ENCODE measurements around the gene DMAC2L. TPM values are rescaled to one million over a fixed set of nuclear protein-coding genes. Genes with fewer than 3 reads are reported as not detected.

The DMAC2L gene
- total and polyA plus RNA-seq, 5 experiments from 2014 or later: 15.7 to 22.2 (median 19.4) TPM

DNA sequence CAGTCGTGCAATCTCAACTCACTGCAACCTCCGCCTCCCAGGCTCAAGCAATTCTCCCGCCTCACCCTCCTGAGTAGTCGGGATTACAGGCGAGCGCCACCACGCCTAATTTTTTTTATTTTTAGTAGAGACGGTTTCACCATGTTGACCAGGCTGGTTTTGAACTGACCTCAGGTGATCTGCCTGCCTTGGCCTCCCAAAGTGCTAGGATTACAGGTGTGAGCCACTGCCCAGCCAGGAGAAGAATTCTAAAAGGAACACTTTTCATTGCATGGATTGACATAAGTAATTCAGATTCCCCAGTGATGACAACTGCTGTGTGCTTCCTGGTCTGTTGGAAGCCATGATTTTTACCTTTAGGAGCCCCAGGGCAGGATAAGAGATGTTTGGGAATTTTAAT is 22.1 kb downstream of the DMAC2L start:
- DNase-seq: no peak
- no peaks in the 10 kb centered on the region for H3K9me3 Mint-ChIP-seq
- POLR2A ChIA-PET: interaction anchor here (0.7 kb wide), 1 partner anchor 1516 kb away, joined by 3 read pairs; no protein-coding TSS in a partner anchor
- no peaks in the 10 kb centered on the region for H3K27me3 Mint-ChIP-seq
- no peak overlapping the region for H3K27ac Mint-ChIP-seq
- peaks cover 0 to 37% (median 3%) of the 10 kb centered on the region in 3 donors for H3K36me3 Mint-ChIP-seq
- H3K4me1 Mint-ChIP-seq: peaks cover 7 to 15% (median 15%) of the 10 kb centered on the region in 4 donors
- ATAC-seq: no peak
- H3K4me3 Mint-ChIP-seq: no peak overlapping the region

DNA sequence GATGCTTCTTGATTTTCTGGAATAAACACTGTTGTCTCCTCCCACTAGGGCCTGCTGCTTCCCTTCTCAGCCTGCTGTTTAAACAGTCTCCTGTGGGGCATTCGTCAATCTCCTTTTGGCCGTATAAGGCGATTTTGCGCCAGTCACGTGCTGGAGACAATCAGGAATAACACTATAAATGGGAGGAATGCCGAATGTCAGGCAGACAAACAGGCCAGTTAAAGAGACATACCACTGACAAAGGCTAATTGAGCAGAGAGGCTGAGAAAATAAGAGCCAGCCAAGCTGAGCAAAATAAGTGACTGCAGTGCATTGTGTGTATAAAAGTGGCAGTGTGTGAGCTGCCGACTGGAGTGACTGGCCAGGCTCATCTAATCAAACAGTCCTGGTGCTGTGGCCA is 23.3 kb downstream of the DMAC2L start:
- peak overlapping the region in 4 of 10 donors; percentile 9 to 72 (median 36) for H3K4me3 Mint-ChIP-seq
- DNase-seq: no peak
- peaks cover 0 to 29% (median 2%) of the 10 kb centered on the region in 3 donors for H3K36me3 Mint-ChIP-seq
- no peaks in the 10 kb centered on the region for H3K9me3 Mint-ChIP-seq
- no peaks in the 10 kb centered on the region for H3K27me3 Mint-ChIP-seq
- ATAC-seq: no peak
- POLR2A ChIA-PET: no interaction called here
- H3K27ac Mint-ChIP-seq: peak overlapping the region in 8 of 10 donors; percentile 71 to 90 (median 80)
- peaks cover 7 to 15% (median 15%) of the 10 kb centered on the region in 4 donors for H3K4me1 Mint-ChIP-seq

DNA sequence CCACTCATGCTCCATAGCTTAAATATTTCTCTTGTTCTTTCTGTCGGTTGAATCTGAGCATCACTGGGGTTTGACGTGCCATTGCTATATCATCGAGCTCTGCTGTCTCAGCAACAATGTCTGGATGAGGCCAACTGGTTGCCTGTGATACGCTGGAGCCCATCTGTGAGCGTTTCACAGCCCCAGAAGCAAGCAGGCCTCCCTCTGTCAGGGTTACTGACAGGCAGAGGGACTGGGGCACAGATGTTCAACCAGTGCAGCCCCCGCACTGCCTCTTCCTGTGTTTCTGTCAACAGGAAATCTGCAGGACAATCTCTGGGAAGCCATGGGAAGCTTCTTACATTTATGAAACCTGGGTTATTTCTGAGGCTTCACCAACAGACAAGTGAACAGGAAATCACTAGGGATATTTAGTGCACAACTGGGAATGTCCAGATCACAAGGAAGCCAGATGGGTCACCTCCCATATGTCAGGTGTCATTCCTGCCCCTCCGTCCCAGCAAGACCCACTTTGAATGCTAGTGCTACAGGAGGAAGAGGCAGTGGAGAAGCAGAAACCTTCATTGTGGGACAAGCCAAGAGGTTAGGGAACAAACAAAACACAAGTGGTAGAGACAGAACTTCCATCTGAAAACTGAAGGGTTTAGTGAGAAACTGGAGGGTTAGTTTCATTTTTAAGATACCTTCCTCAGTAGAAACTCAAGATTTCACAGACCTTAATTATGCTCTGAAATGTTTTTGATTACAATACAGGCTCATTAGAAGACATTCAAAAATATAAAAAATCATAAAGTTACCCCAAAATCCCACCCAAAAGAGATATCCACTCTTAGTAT is 24.1 kb downstream of the DMAC2L start:
- Mint-ChIP-seq H3K4me1 (peaks cover 7 to 15% (median 15%) of the 10 kb centered on the region in 4 donors), H3K36me3 (peaks cover 0 to 22% (median 2%) of the 10 kb centered on the region in 3 donors), H3K9me3 (no peaks in the 10 kb centered on the region), H3K27ac (peak overlapping the region; percentile 71 to 96 (median 86)), H3K27me3 (no peaks in the 10 kb centered on the region), H3K4me3 (peak overlapping the region; percentile 12 to 72 (median 60))
- peak; percentile 42 to 62 for ATAC-seq
- POLR2A ChIA-PET: no interaction called here
- no peak for DNase-seq

DNA sequence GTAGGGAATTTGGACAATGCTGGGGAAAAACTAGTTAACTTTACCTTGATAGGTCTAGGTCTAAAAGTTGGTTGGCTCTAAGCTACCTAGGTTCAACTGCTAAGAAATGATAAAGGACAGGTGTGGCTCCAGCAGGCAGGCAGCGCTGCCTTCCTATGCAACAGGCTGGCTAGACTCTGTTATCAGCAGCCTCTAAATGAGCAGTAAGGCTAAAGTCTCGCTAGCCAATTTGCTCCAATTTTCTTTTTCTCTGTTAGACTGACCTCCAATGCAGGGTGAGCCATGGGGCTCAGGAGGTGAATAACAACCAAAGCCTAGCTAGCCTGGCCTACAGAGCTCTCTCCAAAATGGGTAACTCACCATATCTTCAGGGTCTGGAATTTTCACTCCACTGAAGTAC is 26.5 kb downstream of the DMAC2L start:
- Mint-ChIP-seq H3K4me1 (peaks cover 7 to 27% (median 24%) of the 10 kb centered on the region in 4 donors), H3K27me3 (no peaks in the 10 kb centered on the region), H3K27ac (peak overlapping the region in 2 of 10 donors; percentile 21 to 63), H3K4me3 (no peak overlapping the region), H3K9me3 (no peaks in the 10 kb centered on the region), H3K36me3 (peaks cover 0 to 11% (median 2%) of the 10 kb centered on the region in 3 donors)
- ATAC-seq (no peak), DNase-seq (no peak)
- POLR2A ChIA-PET: no interaction called here

DNA sequence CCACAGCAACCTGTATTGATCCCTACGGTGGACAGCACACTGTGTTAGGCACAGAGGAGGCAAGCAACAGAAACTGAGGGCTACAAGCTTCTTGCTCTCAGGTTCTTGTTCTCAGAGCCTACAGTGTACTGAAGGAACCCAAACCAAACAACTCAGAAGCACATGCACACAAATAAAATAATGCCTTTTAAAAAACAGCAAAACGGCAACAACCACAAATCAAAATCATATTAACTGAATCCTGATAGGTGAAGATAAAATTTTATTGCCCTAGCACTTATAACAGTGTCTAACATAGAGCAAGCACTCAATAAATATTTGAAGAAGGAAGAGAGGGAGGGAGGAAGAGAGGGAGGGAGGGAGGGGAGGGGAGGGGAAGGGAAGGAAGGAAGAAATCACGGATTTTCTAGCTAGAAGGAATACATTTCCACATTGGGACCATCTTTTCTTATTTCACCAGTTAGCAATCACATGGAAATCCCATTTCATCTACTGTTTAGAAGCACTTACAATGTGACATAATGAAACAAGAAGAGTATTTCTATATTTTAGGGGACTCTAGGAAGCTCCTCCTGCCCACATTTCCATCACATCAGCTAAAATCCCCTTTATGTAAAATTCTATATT is 27.2 kb downstream of the DMAC2L start:
- ATAC-seq (no peak), DNase-seq (no peak)
- Mint-ChIP-seq H3K4me1 (peaks cover 7 to 34% (median 24%) of the 10 kb centered on the region in 4 donors), H3K4me3 (no peak overlapping the region), H3K9me3 (no peaks in the 10 kb centered on the region), H3K27me3 (no peaks in the 10 kb centered on the region), H3K27ac (peak overlapping the region in 3 of 10 donors; percentile 49 to 63 (median 57)), H3K36me3 (peaks cover 0 to 8% (median 2%) of the 10 kb centered on the region in 3 donors)
- POLR2A ChIA-PET: no interaction called here

DNA sequence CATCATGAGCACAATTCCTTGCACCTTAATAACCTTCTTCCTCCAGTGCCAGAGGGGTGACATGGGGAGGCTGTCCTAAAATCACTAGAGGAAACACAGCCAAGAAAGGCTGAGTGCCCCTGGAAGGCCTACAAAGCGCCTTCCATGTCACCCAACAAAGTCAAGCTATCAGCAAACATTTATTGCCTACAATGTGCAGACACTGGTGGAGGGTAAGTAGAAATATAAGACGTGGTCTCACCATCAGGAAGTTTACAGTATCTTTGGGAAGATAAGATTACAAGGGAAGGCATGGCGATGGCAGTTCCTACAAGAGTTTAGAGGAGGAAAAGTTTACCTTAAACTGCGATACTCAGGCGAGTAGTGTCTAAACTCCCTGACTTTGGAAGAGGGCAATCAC is 27.9 kb downstream of the DMAC2L start:
- POLR2A ChIA-PET: no interaction called here
- H3K27ac Mint-ChIP-seq: peak overlapping the region in 2 of 10 donors; percentile 6 to 11

DNA sequence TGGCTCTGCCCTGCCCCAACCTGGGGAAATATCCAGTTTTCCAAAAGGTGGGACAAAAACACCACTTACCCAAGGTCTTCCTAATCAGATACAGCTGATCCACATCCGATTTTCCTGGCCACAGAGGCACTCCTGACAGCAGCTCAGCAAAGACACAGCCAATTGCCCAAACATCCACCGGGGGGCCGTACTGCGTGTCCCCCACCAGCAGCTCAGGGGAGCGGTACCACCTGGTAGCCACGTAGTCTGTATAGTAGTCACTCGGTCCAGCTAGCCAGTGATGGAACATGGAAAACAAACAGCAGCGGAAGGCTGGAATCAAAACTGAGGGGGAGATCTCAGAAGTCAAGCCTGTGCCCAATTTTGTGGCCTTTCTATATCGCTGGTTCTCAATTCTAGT is 28.8 kb downstream of the DMAC2L start:
- POLR2A ChIA-PET: interaction anchor here (0.7 kb wide), 1 partner anchor 8 kb away, joined by 3 read pairs; no protein-coding TSS in a partner anchor
- no peak for ATAC-seq
- Mint-ChIP-seq H3K4me1 (peaks cover 4 to 30% (median 16%) of the 10 kb centered on the region in 4 donors), H3K27ac (peak overlapping the region in 1 of 10 donors; percentile 22), H3K4me3 (no peak overlapping the region), H3K36me3 (peaks cover 0 to 5% (median 4%) of the 10 kb centered on the region in 3 donors), H3K9me3 (no peaks in the 10 kb centered on the region), H3K27me3 (no peaks in the 10 kb centered on the region)
- DNase-seq: no peak

More for the DNA sequence above, 27.9 kb downstream of the DMAC2L start:
- H3K9me3 Mint-ChIP-seq: no peaks in the 10 kb centered on the region
- H3K27me3 Mint-ChIP-seq: no peaks in the 10 kb centered on the region
- ATAC-seq (no peak), DNase-seq (no peak)
- peaks cover 0 to 5% (median 4%) of the 10 kb centered on the region in 3 donors for H3K36me3 Mint-ChIP-seq
- H3K4me3 Mint-ChIP-seq: no peak overlapping the region
- peaks cover 5 to 37% (median 24%) of the 10 kb centered on the region in 4 donors for H3K4me1 Mint-ChIP-seq

DNA sequence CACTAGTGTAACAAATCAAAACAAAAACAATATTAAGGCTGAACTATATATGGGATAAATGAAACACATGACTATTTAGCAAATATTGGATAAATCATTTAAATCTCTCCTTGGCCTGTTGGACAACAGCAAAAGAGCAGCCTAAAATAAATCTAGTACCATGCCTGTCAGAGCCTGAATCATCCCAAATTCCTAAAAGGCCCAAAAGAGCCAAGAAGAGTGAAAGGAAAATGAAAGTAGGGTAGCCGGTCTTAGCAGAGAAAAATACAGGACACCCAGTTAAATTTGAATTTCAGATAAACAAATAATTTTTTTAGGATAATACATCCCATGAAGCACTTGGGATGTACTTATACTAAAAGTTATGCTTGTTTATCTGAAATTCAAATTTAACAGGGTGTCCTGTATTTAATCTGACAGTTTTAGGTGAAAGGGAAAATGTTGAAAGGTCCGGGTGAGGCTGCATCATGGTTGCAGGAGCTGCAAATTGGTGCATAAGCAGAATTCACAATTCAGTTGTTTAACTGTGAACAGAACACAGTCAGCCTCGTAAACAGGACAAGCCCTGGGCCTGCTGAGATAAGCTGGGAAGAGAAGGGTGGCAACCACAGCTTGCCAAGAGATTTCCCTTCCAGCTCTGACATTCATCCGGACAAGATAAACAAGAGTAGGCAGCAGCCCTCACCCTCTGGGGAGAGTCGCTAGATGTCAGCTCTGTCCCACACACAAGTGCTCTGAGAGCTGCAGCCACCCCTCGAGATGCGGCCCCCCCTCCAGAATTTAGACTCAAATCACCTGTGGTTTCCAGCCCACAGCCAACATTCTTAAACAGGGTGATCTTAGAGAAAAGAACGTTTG is 30.3 kb downstream of the DMAC2L start:
- POLR2A ChIA-PET: no interaction called here
- ATAC-seq: peak; percentile 83 to 91
- Mint-ChIP-seq H3K36me3 (peaks cover 0 to 5% (median 4%) of the 10 kb centered on the region in 3 donors), H3K9me3 (no peaks in the 10 kb centered on the region), H3K4me1 (peaks cover 0 to 23% (median 10%) of the 10 kb centered on the region in 4 donors), H3K27ac (peak overlapping the region in 4 of 10 donors; percentile 18 to 62 (median 29)), H3K4me3 (peak overlapping the region in 1 of 10 donors; percentile 13), H3K27me3 (no peaks in the 10 kb centered on the region)
- DNase-seq: peak in 9 of 10 donors; percentile 24 to 77 (median 37)

DNA sequence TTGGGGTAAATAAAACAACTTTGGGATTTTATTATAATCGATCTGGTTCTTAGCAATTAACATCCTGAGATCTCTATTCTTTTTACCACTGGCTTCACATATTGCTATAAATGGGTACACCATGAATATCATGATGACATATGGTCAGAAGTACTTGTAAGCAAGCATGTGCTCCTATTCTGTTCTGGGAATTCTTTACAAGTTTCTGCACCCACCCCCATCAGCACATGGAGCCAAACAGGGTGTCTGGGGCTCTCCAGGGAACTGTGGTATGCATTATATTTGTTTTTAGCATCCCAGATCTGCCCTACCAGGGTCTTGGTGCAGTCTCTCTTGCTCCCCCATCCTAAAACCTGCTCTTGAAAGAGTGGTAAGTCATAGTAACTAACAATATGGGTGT is 31.3 kb downstream of the DMAC2L start:
- H3K27ac Mint-ChIP-seq: peak overlapping the region in 2 of 10 donors; percentile 30 to 74
- no peaks in the 10 kb centered on the region for H3K9me3 Mint-ChIP-seq
- POLR2A ChIA-PET: interaction anchor here (0.6 kb wide), 1 partner anchor 107 kb away, joined by 3 read pairs; no protein-coding TSS in a partner anchor
- no peaks in the 10 kb centered on the region for H3K27me3 Mint-ChIP-seq
- no peak overlapping the region for H3K4me3 Mint-ChIP-seq
- peaks cover 0 to 23% (median 10%) of the 10 kb centered on the region in 4 donors for H3K4me1 Mint-ChIP-seq
- DNase-seq (no peak), ATAC-seq (no peak)
- H3K36me3 Mint-ChIP-seq: peaks cover 0 to 5% (median 4%) of the 10 kb centered on the region in 3 donors

DNA sequence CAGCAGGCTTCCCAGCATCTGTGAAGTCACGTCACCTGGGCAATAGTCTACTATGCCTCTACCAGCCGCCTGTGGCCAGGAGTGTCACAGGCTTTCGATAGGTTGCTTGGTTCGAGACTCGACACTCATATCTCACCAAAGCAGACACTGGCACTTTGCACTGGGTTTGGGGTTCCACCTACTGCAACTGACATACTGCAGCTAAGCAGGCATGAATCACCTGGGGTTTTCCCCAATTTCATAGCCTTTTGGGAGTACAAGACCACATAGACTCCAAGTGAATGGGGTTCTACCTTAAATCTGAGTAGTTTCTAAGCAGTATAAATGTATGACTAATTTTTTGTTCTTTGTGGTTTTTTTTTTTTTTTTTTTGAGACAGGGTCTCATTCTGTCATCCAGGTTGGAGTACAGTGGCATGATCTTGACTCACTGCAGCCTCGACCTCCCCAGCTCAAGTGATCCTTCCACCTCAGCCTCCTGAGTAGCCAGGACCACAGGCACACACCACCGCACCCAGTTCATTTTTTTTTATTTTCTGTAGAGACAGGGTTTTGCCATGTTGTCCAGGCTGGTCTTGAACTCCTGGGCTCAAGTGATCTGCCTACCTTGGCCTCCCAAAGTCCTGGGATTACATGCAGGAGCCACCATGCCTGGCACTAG is 32.1 kb downstream of the DMAC2L start:
- H3K27ac Mint-ChIP-seq: peak overlapping the region in 3 of 10 donors; percentile 27 to 74 (median 69)

DNA sequence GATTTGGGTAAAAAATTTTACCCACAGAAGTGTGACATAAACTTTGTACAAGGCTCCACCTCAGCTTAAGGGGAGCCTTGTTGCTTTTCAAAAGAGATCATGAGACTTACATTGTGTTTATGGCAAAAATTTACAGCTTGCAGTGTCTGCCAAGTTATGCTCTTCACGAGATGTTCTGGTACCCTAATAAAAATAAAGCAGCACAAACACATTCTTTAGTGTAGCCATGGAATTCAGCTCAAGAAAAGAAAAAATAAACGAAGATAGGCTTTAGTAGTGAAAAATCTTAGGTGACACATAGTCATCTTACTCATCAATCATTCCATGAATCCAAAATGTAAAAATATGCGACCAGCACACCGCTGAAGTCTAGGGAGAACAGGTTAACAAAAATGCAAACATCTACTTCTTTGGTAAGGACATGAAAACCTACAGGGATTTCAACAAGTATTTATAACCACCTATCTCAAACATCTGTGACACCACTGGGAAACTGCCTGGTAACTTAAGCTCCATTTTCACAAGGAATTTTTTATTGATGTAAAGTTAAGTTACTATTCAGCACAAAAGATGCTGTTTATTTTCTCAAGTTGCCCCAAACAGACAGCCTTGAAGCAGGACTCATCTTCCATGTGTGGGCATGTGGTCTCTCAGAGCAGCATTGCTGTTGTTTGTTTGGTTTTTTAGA is 32.9 kb downstream of the DMAC2L start:
- Mint-ChIP-seq H3K9me3 (no peaks in the 10 kb centered on the region), H3K36me3 (peaks cover 0 to 4% (median 0%) of the 10 kb centered on the region in 3 donors), H3K27ac (peak overlapping the region in 1 of 10 donors; percentile 32), H3K4me3 (no peak overlapping the region), H3K4me1 (peaks cover 0 to 23% (median 10%) of the 10 kb centered on the region in 4 donors), H3K27me3 (no peaks in the 10 kb centered on the region)
- ATAC-seq (no peak), DNase-seq (no peak)
- POLR2A ChIA-PET: no interaction called here

More for the DNA sequence above, 32.1 kb downstream of the DMAC2L start:
- ATAC-seq: peak; percentile 43 to 79
- Mint-ChIP-seq H3K4me1 (peaks cover 0 to 23% (median 10%) of the 10 kb centered on the region in 4 donors), H3K9me3 (no peaks in the 10 kb centered on the region), H3K4me3 (no peak overlapping the region), H3K27me3 (no peaks in the 10 kb centered on the region), H3K36me3 (peaks cover 0 to 4% (median under 1%) of the 10 kb centered on the region in 3 donors)
- DNase-seq: peak in 1 of 10 donors; percentile 22
- POLR2A ChIA-PET: no interaction called here

Data from naive thymus-derived CD8-positive, alpha-beta T cell (primary cell).